T-helper 2 cell treated with Interferon-gamma antibody and Interleukin-4, amounts not matched to agents 100 ng/mL and 5 ng/mL, for 36 hours (primary cell): Measurements from ENCODE around the gene A2M. TPM values are rescaled to one million over a fixed set of nuclear protein-coding genes. Genes with fewer than 3 reads are reported as not detected.

ENCODE experiments used
- intact Hi-C: fragments of 100-400 bp; cut with micrococcal nuclease; formaldehyde crosslinking; loops from one replicate; pipeline ENCODE4 v1.15.1; 2023
- total RNA-seq: library from RNA; stranded (reverse); gene quantifications from 2 replicates; pipeline ENCODE4 v1.2.3, GENCODE V29; 2022

Gene A2M
- total RNA-seq, 1 donor from 2014 or later, result not detected

DNA sequence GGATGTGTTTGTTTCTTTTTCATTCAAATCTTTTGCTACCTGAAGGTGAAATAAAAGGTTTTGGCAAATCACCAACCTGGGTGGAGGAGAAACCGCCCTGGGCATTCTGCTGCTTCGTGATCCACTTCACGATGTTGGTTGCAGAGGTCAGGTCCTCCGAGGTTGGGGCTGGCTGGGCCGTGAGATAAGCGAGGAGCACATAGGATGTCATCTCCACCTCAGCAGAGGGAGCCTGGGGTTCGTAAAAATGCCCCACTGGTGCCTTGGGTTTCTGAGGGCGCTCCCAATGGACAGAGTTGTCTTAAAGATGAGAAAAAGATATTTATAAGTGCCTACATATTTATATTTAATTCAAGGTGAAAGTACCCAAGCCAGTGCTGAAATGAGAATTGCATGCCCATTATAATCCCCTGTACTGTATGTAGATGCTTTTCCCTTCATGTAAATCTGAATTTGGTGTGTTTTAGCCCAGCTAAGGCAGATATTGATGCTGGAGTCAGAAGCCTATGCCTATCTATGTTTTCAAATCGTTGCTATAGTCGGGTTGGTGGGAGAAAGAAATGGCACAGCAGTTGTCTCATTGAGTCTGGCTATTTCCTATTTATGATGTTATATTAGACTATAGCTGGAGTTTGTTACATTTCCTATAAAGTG, 41.1 kb downstream of the A2M start:
- intact Hi-C loops, result no loop called here

GRCh38 chr12:9073076-9073475, 42.6 kb downstream of the A2M start:
- intact Hi-C loops, result no loop called here

DNA sequence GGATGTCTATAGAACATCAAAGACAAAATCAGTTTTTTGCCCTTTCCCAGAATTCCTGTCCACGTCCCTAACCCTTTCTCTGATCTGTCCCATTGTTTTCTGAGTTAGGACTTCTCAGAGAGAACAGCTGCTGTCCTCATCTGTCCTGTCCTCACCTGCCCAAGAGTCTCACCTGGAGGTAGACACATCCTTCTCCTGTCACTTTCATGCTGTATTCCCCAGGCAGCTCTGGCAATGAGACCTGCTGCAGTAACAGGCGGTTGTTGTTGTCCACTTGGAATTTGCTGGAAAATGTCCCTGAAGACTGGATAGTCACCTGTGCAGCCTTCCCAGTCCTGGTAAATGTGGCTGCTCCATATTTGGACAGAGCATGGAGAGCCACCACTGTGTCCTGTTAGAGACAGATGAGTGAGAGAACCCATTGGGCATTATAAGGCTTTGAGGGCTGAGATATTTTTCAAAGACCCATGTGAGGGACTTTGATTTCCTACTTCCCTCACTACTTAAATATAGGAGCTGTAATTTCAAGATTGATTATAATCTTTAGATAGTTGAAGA, 43.2 kb downstream of the A2M start:
- intact Hi-C loops, result no loop called here

DNA sequence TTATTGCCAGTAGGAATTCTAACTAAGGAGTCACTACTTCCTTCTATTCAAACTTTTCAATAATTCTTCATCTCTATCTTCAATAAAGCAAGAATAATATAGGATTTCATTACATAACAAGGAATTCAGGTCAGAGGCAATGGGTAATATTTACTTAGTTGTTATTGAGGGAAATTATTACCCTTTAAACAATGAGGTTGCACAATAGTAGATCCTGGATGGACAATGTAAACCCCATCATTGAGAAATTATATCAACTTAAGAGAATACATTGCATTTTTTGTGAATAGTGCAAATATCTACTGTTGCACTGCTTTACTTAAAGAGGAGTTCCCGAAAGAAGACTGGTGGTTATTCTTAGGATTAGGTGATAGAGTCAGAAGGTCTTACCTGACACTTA, 43.8 kb downstream of the A2M start:
- intact Hi-C loops, result no loop called here

DNA sequence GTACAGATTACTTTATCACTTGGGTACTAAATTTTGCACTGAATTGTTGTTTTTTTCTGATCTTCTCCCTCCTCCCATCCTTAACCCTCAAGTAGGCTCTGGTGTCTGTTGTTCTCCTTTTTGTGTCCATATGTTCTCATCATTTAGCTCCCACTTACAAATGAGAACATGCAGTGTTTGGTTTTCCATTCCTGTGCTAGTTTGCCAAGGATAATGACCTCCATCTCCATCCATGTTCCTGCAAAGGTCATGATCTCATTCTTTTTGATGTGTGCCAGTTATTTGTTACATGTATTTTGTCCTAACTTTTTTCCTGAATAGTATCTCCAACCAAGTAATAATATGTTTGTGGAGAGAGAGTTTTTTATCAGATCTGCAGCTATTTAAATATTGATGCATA, 44.2 kb downstream of the A2M start:
- intact Hi-C loops, result no loop called here

GRCh38 chr12:9070351-9070750, 45.4 kb downstream of the A2M start:
- intact Hi-C loops, result no loop called here

GRCh38 chr12:9068600-9068999, 47.1 kb downstream of the A2M start:
- intact Hi-C loops, result no loop called here

DNA sequence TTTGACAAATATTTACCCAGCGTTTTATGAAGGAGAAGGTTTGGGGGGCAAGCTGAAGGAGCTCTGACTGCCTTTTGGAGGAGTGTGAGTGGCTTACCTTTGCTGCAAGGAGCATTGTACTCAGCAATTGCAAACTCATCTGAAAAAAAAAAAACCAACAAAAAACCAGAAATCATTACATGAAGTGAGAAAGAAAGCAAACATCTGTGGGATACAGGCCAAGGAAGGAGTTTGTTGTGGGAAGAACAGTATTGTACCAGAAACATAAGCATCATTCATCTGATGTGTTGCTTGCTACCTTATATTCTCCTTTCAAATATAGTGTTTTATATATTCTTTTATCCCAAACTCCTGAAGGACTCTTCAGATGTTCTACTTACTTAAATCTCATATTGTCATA, 47.6 kb downstream of the A2M start:
- intact Hi-C loops, result no loop called here

- intact Hi-C loops, result no loop called here
These were observed 48.8 kb downstream of the A2M start for GRCh38 chr12:9066755-9067423.

GRCh38 chr12:9066183-9066623, 49.5 kb downstream of the A2M start:
- intact Hi-C loops, result no loop called here

- intact Hi-C loops, result no loop called here
These were observed 50.2 kb downstream of the A2M start for GRCh38 chr12:9065607-9065856.

- intact Hi-C loops, result no loop called here
These were observed 50.7 kb downstream of the A2M start for GRCh38 chr12:9064815-9065606.

GRCh38 chr12:9064201-9064814, 51.4 kb downstream of the A2M start:
- intact Hi-C loops, result no loop called here

- intact Hi-C loops, result no loop called here
These were observed 63.1 kb downstream of the A2M start for GRCh38 chr12:9052610-9053009.

DNA sequence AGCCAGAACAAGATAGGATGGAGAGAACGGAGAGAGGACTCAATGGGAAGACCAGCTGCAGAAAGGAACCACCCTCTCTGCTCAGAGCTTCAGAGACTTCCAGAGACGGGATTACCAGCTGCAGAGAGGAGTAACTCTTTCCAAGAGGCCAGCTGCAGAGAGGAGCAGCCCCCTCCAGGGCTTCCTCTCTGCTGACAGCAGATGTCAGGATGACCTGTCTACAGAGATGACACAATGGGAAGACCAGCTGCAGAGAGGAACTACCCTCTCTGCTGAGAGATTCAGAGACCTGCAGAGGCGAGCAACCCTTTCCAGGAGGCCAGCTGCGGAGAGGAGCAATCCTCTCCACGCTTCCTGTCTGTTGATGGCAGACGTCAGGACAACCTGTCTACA, 64.6 kb downstream of the A2M start:
- intact Hi-C loops, result no loop called here

DNA sequence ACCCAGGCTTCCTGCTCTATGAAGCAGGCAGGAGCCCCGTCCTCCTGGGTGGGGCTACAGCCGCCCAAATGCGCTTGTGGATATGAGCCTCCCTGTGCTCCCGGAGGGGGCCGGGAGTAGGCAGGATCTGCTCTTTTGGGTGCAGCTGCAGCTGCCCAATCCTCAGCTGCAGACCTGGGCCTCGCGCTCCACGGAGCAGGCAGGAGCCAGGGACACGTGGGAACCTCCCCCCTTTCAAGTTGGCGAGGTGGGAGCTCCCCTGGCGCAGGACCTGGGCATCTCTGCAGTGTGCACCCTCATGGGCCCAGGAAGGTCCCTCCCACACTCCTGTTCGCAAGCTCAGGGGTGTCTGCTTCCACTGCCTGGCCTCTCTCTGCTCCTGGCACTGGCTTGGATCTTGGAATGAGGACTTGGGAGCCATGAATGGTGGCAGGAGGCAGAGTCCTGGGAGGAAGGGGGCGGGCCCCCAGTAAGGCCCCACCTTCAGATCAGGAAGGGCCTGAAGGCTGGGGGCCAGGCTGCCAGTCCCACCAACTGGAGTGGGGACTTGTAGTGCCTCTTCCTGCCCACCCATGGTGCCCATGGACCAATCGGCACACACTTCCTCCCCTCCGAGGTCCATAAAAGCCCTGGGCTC, 65.1 kb downstream of the A2M start:
- intact Hi-C loops, result no loop called here

GRCh38 chr12:9049520-9050133, 66.1 kb downstream of the A2M start:
- intact Hi-C loops, result loop anchor here (1.0 to 10.0 kb wide), 5 partner anchors 99 to 505 kb away; no protein-coding TSS in a partner anchor

- intact Hi-C loops, result loop anchor here (1.0 to 10.0 kb wide), 5 partner anchors 98 to 505 kb away; no protein-coding TSS in a partner anchor
These were observed 66.8 kb downstream of the A2M start for GRCh38 chr12:9048930-9049329.

DNA sequence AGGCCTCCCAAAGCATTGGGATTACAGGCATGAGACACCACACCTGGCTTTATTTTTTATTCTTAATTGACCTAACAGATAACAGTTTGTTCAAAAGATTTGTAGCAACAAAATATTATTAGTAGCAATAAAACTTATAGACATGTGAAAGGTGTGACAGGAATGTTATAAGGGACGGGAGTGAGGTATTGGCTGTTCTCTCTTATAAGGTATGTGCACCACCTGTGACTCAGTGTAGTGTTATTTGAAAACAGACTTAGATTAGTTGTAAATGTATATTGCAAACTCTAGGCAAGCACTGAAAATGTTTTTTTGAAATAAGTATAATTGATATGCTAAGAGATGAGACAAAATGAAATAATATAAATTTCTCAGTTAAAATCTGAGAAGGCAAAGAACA, 68.6 kb downstream of the A2M start:
- intact Hi-C loops, result loop anchor here (10.0 kb wide), 1 partner anchor 392 kb away; no protein-coding TSS in a partner anchor

- intact Hi-C loops, result loop anchor here (10.0 kb wide), 1 partner anchor 389 kb away; no protein-coding TSS in a partner anchor
These were observed 72.0 kb downstream of the A2M start for GRCh38 chr12:9043766-9044165.

GRCh38 chr12:9041321-9041720, 74.4 kb downstream of the A2M start:
- intact Hi-C loops, result loop anchor here (10.0 kb wide), 1 partner anchor 387 kb away; no protein-coding TSS in a partner anchor
